GM19372 (cell line): ENCODE data around the gene CDRT4.
"Not testable (repeated sequence)": the region's sequence is repeated elsewhere in the genome, so short reads cannot be mapped to it uniquely, and the experiment has no call there.

Experiments used
- ATAC-seq: cut with Tn5 transposase; IDR thresholded peaks from one replicate; pipeline ENCODE4 v1.9.1; 2021; ENCODE audit warnings: mild to moderate bottlenecking, low read depth, moderate library complexity; ENCODE audit not compliant: unreplicated experiment

The CDRT4 gene

GRCh38 chr17:15467592-15467991, at the start of gene CDRT4:
Gene CDRT4 (minus strand): TSS chr17:15467621. CDS start chr17:15440238, 27,383 bp downstream.
- no peak for ATAC-seq

GRCh38 chr17:15516150-15516549, 48.7 kb upstream of the CDRT4 start:
- ATAC-seq: no peak

GRCh38 chr17:15514469-15514868, 47.0 kb upstream of the CDRT4 start:
- ATAC-seq: no peak

GRCh38 chr17:15513856-15514459, 46.5 kb upstream of the CDRT4 start:
- ATAC-seq: no peak

- ATAC-seq: no peak
Observed at GRCh38 chr17:15513058-15513791, 45.8 kb upstream of the CDRT4 start.

- no peak for ATAC-seq
Observed at GRCh38 chr17:15512071-15512709, 44.8 kb upstream of the CDRT4 start.

GRCh38 chr17:15511142-15511541, 43.7 kb upstream of the CDRT4 start:
- ATAC-seq: no peak

GRCh38 chr17:15510361-15510760, 42.9 kb upstream of the CDRT4 start:
- ATAC-seq: no peak

- no peak for ATAC-seq
Observed at GRCh38 chr17:15509095-15509494, 41.7 kb upstream of the CDRT4 start.

GRCh38 chr17:15508466-15508865, 41.0 kb upstream of the CDRT4 start:
- ATAC-seq: no peak

GRCh38 chr17:15507896-15508295, 40.5 kb upstream of the CDRT4 start:
- no peak for ATAC-seq

- ATAC-seq: no peak
Observed at GRCh38 chr17:15507001-15507400, 39.6 kb upstream of the CDRT4 start.

GRCh38 chr17:15505708-15506107, 38.3 kb upstream of the CDRT4 start:
- ATAC-seq: not testable (repeated sequence)

- no peak for ATAC-seq
Observed at GRCh38 chr17:15503731-15504130, 36.3 kb upstream of the CDRT4 start.

GRCh38 chr17:15502369-15503112, 35.1 kb upstream of the CDRT4 start:
- peak; percentile 94 for ATAC-seq

GRCh38 chr17:15501793-15502192, 34.4 kb upstream of the CDRT4 start:
- no peak for ATAC-seq

GRCh38 chr17:15501282-15501681, 33.9 kb upstream of the CDRT4 start:
- no peak for ATAC-seq

GRCh38 chr17:15498107-15498506, 30.7 kb upstream of the CDRT4 start:
- no peak for ATAC-seq

- ATAC-seq: no peak
Observed at GRCh38 chr17:15496735-15497670, 29.6 kb upstream of the CDRT4 start.

GRCh38 chr17:15494821-15495220, 27.4 kb upstream of the CDRT4 start:
- no peak for ATAC-seq
